GM12872 (cell line): ENCODE results near the gene DDX6.

ENCODE experiments used
- CTCF ChIP-seq: IDR thresholded peaks from 3 replicates; pipeline ENCODE4 v1.5.1; 2011; ENCODE audit warnings: low read depth, mild to moderate bottlenecking, low read length, moderate library complexity; ENCODE audit not compliant: insufficient read depth

Gene DDX6

GRCh38 chr11:118763041-118763440 is 27.9 kb downstream of the DDX6 start:
- no peak for TF ChIP-seq CTCF

GRCh38 chr11:118757876-118758399 is 33.0 kb downstream of the DDX6 start:
- no peak for TF ChIP-seq CTCF

GRCh38 chr11:118752654-118753053 is 38.3 kb downstream of the DDX6 start:
- TF ChIP-seq CTCF = no peak

GRCh38 chr11:118749429-118749828 is 41.5 kb downstream of the DDX6 start:
- TF ChIP-seq CTCF = no peak

- TF ChIP-seq CTCF = no peak
Observed at GRCh38 chr11:118748056-118748455, 42.9 kb downstream of the DDX6 start.

- no peak for TF ChIP-seq CTCF
Observed at GRCh38 chr11:118746988-118747585, 43.9 kb downstream of the DDX6 start.

GRCh38 chr11:118744046-118744445 is 46.9 kb downstream of the DDX6 start:
- no peak for TF ChIP-seq CTCF
